HCT116 (cell line): ENCODE results near the gene MLH1. TPM values are rescaled to one million over a fixed set of nuclear protein-coding genes. Genes with fewer than 3 reads are reported as not detected.
"Not testable (repeated sequence)": the region's sequence is repeated elsewhere in the genome, so short reads cannot be mapped to it uniquely, and the experiment has no call there.

Experiments used
- ATAC-seq: fragments of 200-7000 bp; cut with Tn5 transposase; 2 replicates; pipeline ENCODE4 v1.9.1; 2020; ENCODE audit warnings: mild to moderate bottlenecking, moderate library complexity
- BruUV-seq: library from RNA; stranded (reverse); fragments of 400-500 nt; replicated peaks from 2 replicates; lab custom pipeline; 2021; lab: Mats Ljungman, UMichigan
- CTCF ChIA-PET: fragments of 300-600 bp; sonication (Branson Sonifier 250); formaldehyde crosslinking; loops from one replicate; lab custom pipeline; 2021; ENCODE audit warnings: antibody characterized with exemption; lab: Charles Lee
- POLR2A ChIA-PET: fragments of 300-600, 350-600 bp; sonication (Branson Sonifier 250); formaldehyde crosslinking; loops from one replicate; lab custom pipeline; 2021; ENCODE audit warnings: antibody characterized with exemption; lab: Charles Lee
- RAD21 ChIA-PET, 2 experiments: fragments of 300-600 bp; sonication (Branson Sonifier 250); formaldehyde crosslinking; loops; one replicate each; lab custom pipeline; 2023; ENCODE audit warnings: low total read pairs in 2 of 2; ENCODE audit not compliant: uncharacterized antibody in 2 of 2, unreplicated experiment in 2 of 2, low non-redundant PET in 1 of 2; lab: Charles Lee
- DNase-seq: peaks from one replicate; pipeline ENCODE4 v3.0.0-alpha.2; 2010; ENCODE audit warnings: low read depth, low spot score
- H2AFZ ChIP-seq: fragments of 200-600 bp; shearing (Covaris generic), sonication (generic); 2 replicates; pipeline ENCODE4 v1.6.1; 2017; ENCODE audit warnings: low read depth, mixed run types, mixed read lengths, antibody characterized with exemption, low read length; ENCODE audit not compliant: poor library complexity, severe bottlenecking
- H3K27ac ChIP-seq: 2 replicates; pipeline ENCODE4 v1.5.1; 2012; ENCODE audit warnings: low read depth, low read length
- H3K27me3 ChIP-seq: fragments of 200-600 bp; sonication (generic); 2 replicates; pipeline ENCODE4 v1.6.1; 2016; ENCODE audit warnings: mixed run types, low read length, mixed read lengths; ENCODE audit not compliant: insufficient read depth
- H3K36me3 ChIP-seq, 2 experiments: fragments of 200-500 bp in 1 of 2; fragments of 200-600 bp in 1 of 2; sonication (Bioruptor generic) in 1 of 2; sonication (generic) in 1 of 2; 2 replicates each; pipeline versions ENCODE4 v1.5.1 to v1.6.1; 2014 to 2016; ENCODE audit warnings: low read length in 2 of 2, inconsistent platforms in 1 of 2, mixed read lengths in 1 of 2, mixed run types in 1 of 2; ENCODE audit not compliant: insufficient read depth in 2 of 2, control insufficient read depth in 1 of 2
- H3K4me1 ChIP-seq, 2 experiments: fragments of 200-600 bp in 1 of 2; sonication (generic) in 1 of 2; 2 replicates each; pipeline versions ENCODE4 v1.5.1 to v1.6.1; 2012 to 2017; ENCODE audit warnings: low read length in 2 of 2, inconsistent platforms in 1 of 2, mild to moderate bottlenecking in 1 of 2, mixed read lengths in 1 of 2, mixed run types in 1 of 2, moderate library complexity in 1 of 2; ENCODE audit not compliant: insufficient read depth in 2 of 2, control insufficient read depth in 1 of 2
- H3K4me2 ChIP-seq: fragments of 200-600 bp; sonication (generic); 2 replicates; pipeline ENCODE4 v1.6.1; 2017; ENCODE audit warnings: mixed run types, low read length, mixed read lengths
- H3K4me3 ChIP-seq, 2 experiments: fragments of 200-600 bp in 1 of 2; sonication (generic) in 1 of 2; replicated peaks in 1 of 2; 2 replicates each; pipeline ENCODE4 v1.5.1; 2011 to 2016; ENCODE audit warnings: low read length in 2 of 2, control low read depth in 1 of 2, low read depth in 1 of 2, mild to moderate bottlenecking in 1 of 2, mixed read lengths in 1 of 2, mixed run types in 1 of 2
- H3K79me2 ChIP-seq: fragments of 200-600 bp; sonication (generic); 2 replicates; pipeline ENCODE4 v1.6.1; 2017; ENCODE audit warnings: mild to moderate bottlenecking, mixed run types, low read length, moderate library complexity, mixed read lengths; ENCODE audit not compliant: insufficient read depth
- H3K9ac ChIP-seq: fragments of 200-600 bp; sonication (generic); 2 replicates; pipeline ENCODE4 v1.6.1; 2016; ENCODE audit warnings: low read length, mixed read lengths
- H3K9me2 ChIP-seq: fragments of 200-600 bp; sonication (generic), shearing (Covaris generic); 2 replicates; pipeline ENCODE4 v1.6.1; 2017; ENCODE audit warnings: mixed run types, mild to moderate bottlenecking, moderate library complexity; ENCODE audit not compliant: insufficient read depth
- H3K9me3 ChIP-seq, 2 experiments: fragments of 200-500 bp in 1 of 2; fragments of 200-600 bp in 1 of 2; sonication (Bioruptor generic) in 1 of 2; sonication (generic) in 1 of 2; 2 replicates each; pipeline ENCODE4 v1.6.1; 2014 to 2017; ENCODE audit warnings: low read length in 2 of 2, mixed read lengths in 2 of 2, inconsistent platforms in 1 of 2, low read depth in 1 of 2, mild to moderate bottlenecking in 1 of 2, mixed run types in 1 of 2, moderate library complexity in 1 of 2; ENCODE audit not compliant: control insufficient read depth in 1 of 2, insufficient read depth in 1 of 2
- H4K20me1 ChIP-seq: fragments of 200-600 bp; sonication (generic), shearing (Covaris generic); 2 replicates; pipeline ENCODE4 v1.6.1; 2017; ENCODE audit warnings: mixed run types, mild to moderate bottlenecking, moderate library complexity; ENCODE audit not compliant: insufficient read depth
- ATF3 ChIP-seq: IDR thresholded peaks from 2 replicates; pipeline ENCODE4 v1.6.1; 2012
- EGR1 ChIP-seq: IDR thresholded peaks from 2 replicates; pipeline ENCODE4 v1.6.1; 2012; ENCODE audit warnings: low read depth
- SIN3A ChIP-seq: IDR thresholded peaks from 2 replicates; pipeline ENCODE4 v1.6.1; 2012; ENCODE audit warnings: low read depth
- TCF7L2 ChIP-seq: IDR thresholded peaks from 2 replicates; pipeline ENCODE4 v1.7.0; 2011; ENCODE audit warnings: borderline replicate concordance, inconsistent platforms; ENCODE audit not compliant: insufficient read depth, insufficient read length; ENCODE audit errors: extremely low read depth
- ZBTB33 ChIP-seq: IDR thresholded peaks from 2 replicates; pipeline ENCODE4 v1.6.1; 2011; ENCODE audit warnings: mild to moderate bottlenecking, low read length, moderate library complexity; ENCODE audit not compliant: insufficient replicate concordance; ENCODE audit errors: extremely low read depth
- ZFX ChIP-seq: fragments of 450-650 bp; IDR thresholded peaks from 2 replicates; pipeline ENCODE4 v1.6.1; 2017
- ZNF274 ChIP-seq: fragments of 200-500 bp; sonication (Bioruptor generic); IDR thresholded peaks from 2 replicates; pipeline ENCODE4 v1.6.1; 2014; ENCODE audit warnings: mild to moderate bottlenecking, low read depth, low read length, inconsistent platforms
- intact Hi-C: fragments of 100-400 bp; cut with micrococcal nuclease; formaldehyde crosslinking; loops from 2 replicates; pipeline ENCODE4 v1.10.0; 2022
- total RNA-seq: library from RNA; stranded (reverse); gene quantifications from one replicate; pipeline ENCODE4 v1.2.1, GENCODE V29; 2021; ENCODE audit not compliant: unreplicated experiment

The MLH1 gene
- total RNA-seq, 1 experiment from 2014 or later: 9.6 TPM

DNA sequence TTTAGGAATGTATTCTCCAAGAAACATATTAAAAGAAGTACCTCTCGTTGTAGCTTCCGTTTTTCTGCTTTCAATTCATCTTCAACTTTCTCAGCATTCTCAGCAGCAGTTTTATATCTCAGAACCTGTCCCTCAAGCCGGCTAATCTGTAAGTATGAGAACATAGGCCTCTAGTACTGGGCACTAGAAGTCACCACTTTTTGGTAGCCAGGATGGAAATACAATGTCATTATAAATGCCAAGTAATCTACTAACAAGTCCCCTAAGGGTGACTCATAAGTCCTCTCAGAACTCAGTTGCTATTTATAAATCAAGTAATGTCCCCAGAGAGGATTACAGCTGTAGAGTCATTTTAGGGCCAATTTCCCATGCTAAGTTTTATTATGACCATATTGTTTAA is 61.1 kb downstream of the MLH1 start (continued):
- no peak for TF ChIP-seq ZBTB33
- peak; percentile 31; the same call in 1 of the 2 replicates for TF ChIP-seq ATF3
- TF ChIP-seq SIN3A: 0 out of 2 replicates have a peak, but pooled peaks have one; percentile 44
- no peak for TF ChIP-seq TCF7L2
- no peak for TF ChIP-seq ZNF274
- TF ChIP-seq EGR1: 0 out of 2 replicates have a peak, but pooled peaks have one; percentile 44
- no peak for TF ChIP-seq ZFX

DNA sequence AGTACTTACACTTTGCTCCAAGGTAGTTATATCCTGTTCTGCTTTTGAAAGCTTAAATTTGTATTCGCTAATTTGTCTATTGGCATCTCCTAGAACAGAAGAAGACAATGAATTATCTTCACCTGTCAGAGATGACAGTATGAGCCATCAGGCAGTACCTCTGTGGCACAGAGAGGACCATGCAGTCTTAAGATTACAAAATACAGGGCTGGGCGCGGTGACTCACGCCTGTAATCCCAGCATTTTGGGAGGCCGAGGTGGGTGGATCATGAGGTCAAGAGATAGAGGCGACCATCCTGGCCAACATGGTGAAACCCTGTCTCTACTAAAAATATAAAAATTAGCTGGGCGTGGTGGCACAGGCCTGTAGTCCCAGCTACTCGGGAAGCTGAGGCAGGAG is 61.8 kb downstream of the MLH1 start:
- DNase-seq, H3K9me3 ChIP-seq, CTCF ChIA-PET, intact Hi-C loops, RAD21 ChIA-PET, H2AFZ ChIP-seq, H3K9me2 ChIP-seq, H3K27me3 ChIP-seq, POLR2A ChIA-PET, H4K20me1 ChIP-seq, BruUV-seq, H3K4me3 ChIP-seq, H3K9ac ChIP-seq, H3K79me2 ChIP-seq: not testable (repeated sequence)
- peak overlapping the region; percentile 42 for H3K4me2 ChIP-seq
- peak overlapping the region; percentile 51; the same call in 1 of the 2 replicates for H3K27ac ChIP-seq
- ATAC-seq: 0 out of 2 replicates have a peak, but pooled peaks have one; percentile 40
- peaks cover 10 to 26% of the 10 kb centered on the region in 2 experiments; a peak in 3 of 4 replicates for H3K36me3 ChIP-seq
- peaks cover 15 to 28% of the 10 kb centered on the region in 2 experiments for H3K4me1 ChIP-seq
